K562 (cell line): ENCODE results near the gene PPP2R2B. TPM values are rescaled to one million over a fixed set of nuclear protein-coding genes. Genes with fewer than 3 reads are reported as not detected.

Experiments used
- ATAC-seq: fragments of 200-7000 bp; cut with Tn5 transposase; 3 replicates; pipeline ENCODE4 v1.9.1; 2020; ENCODE audit warnings: moderate library complexity
- BruUV-seq: library from RNA; stranded (reverse); fragments of 400-500 nt; replicated peaks from 2 replicates; lab custom pipeline; 2021; lab: Mats Ljungman, UMichigan
- CTCF ChIA-PET: fragments of 300-600 bp; formaldehyde crosslinking; extraction: SDS; loops from one replicate; lab custom pipeline; 2021; ENCODE audit warnings: low intra/inter-chr PET ratio; lab: Yijun Ruan, JAX
- POLR2A ChIA-PET: fragments of 300-600, 350-650 bp; sonication (Branson Sonifier 250); formaldehyde crosslinking; extraction: SDS; loops from one replicate; lab custom pipeline; 2021; ENCODE audit warnings: antibody characterized with exemption, inconsistent platforms; lab: Yijun Ruan, JAX
- DNase-seq, 4 experiments: peaks; one replicate each; pipeline versions ENCODE4 v3.0.0 to v3.0.0-alpha.2; 2011 to 2018; ENCODE audit warnings: low spot score in 3 of 4, mixed read lengths in 3 of 4; ENCODE audit errors: extremely low read depth in 1 of 4
- FAIRE-seq: peaks from 2 replicates; lab custom pipeline; 2011; peaks lifted over from hg19 to GRCh38; lab: Jason Lieb, UNC
- H2AFZ ChIP-seq: 2 replicates; pipeline ENCODE4 v1.6.0; 2011; ENCODE audit warnings: low read depth, low read length, control low read depth, inconsistent platforms
- H3K27ac ChIP-seq: fragments of 200-600 bp; 3 replicates; pipeline ENCODE4 v1.8.0; 2011; ENCODE audit warnings: low read depth, mild to moderate bottlenecking, control low read depth, inconsistent platforms, low read length, moderate library complexity, mixed read lengths; ENCODE audit errors: extremely low read depth
- H3K27me3 ChIP-seq, 2 experiments: fragments of 300-600 bp in 1 of 2; 2 replicates in 1 of 2; 3 replicates in 1 of 2; pipeline versions ENCODE4 v1.6.0 to v1.8.0; 2011; ENCODE audit warnings: inconsistent platforms in 2 of 2, low read length in 2 of 2, mild to moderate bottlenecking in 1 of 2, mixed read lengths in 1 of 2, moderate library complexity in 1 of 2; ENCODE audit not compliant: control insufficient read depth in 2 of 2, insufficient read depth in 2 of 2
- H3K36me3 ChIP-seq: fragments of 300-600 bp; 3 replicates; pipeline ENCODE4 v1.8.0; 2011; ENCODE audit warnings: mild to moderate bottlenecking, low read length, inconsistent platforms; ENCODE audit not compliant: control insufficient read depth, insufficient read depth
- H3K4me1 ChIP-seq, 2 experiments: fragments of 200-600 bp in 1 of 2; replicated peaks in 1 of 2; 2 replicates in 1 of 2; 3 replicates in 1 of 2; pipeline versions ENCODE4 v1.5.1 to v1.8.0; 2011; ENCODE audit warnings: inconsistent platforms in 2 of 2, low read length in 2 of 2, mild to moderate bottlenecking in 1 of 2, mixed read lengths in 1 of 2, moderate library complexity in 1 of 2; ENCODE audit not compliant: control insufficient read depth in 2 of 2, insufficient read depth in 2 of 2
- H3K4me2 ChIP-seq: 2 replicates; pipeline ENCODE4 v1.6.1; 2011; ENCODE audit warnings: low read length, control low read depth, inconsistent platforms, mixed read lengths; ENCODE audit not compliant: insufficient read depth
- H3K4me3 ChIP-seq: fragments of 200-600 bp; sonication (generic), shearing (Covaris generic); 2 replicates; pipeline ENCODE4 v1.5.1; 2016; ENCODE audit warnings: control low read depth, inconsistent platforms
- H3K79me2 ChIP-seq: fragments of 200-600 bp; 3 replicates; pipeline ENCODE4 v1.8.0; 2011; ENCODE audit warnings: low read length, inconsistent platforms; ENCODE audit not compliant: control insufficient read depth, insufficient read depth
- H3K9ac ChIP-seq, 2 experiments: 2 replicates each; pipeline versions ENCODE4 v1.6.0 to v1.6.1; 2011; ENCODE audit warnings: low read depth in 2 of 2, low read length in 2 of 2, control low read depth in 1 of 2, inconsistent platforms in 1 of 2, mild to moderate bottlenecking in 1 of 2, mixed read lengths in 1 of 2; ENCODE audit not compliant: insufficient read depth in 1 of 2
- H3K9me1 ChIP-seq: one replicate; pipeline ENCODE4 v1.6.0; 2011; ENCODE audit warnings: inconsistent platforms, mild to moderate bottlenecking, low read length, moderate library complexity; ENCODE audit not compliant: control insufficient read depth, insufficient read depth
- H3K9me3 ChIP-seq: replicated peaks from 2 replicates; pipeline ENCODE4 v1.5.1; 2011; ENCODE audit warnings: low read depth, low read length, inconsistent platforms; ENCODE audit not compliant: control insufficient read depth, insufficient read depth
- H4K20me1 ChIP-seq: replicated peaks from 2 replicates; pipeline ENCODE4 v1.6.1; 2011; ENCODE audit warnings: low read length, inconsistent platforms, mixed read lengths; ENCODE audit not compliant: control insufficient read depth, insufficient read depth
- BRCA1 ChIP-seq, 2 experiments: fragments of 450-650 bp in 1 of 2; sonication (generic) in 1 of 2; formaldehyde crosslinking in 1 of 2; IDR thresholded peaks; 2 replicates each; pipeline versions ENCODE4 v1.5.0 to v1.6.1; 2017 to 2020; ENCODE audit warnings: mild to moderate bottlenecking in 1 of 2, missing genetic modification reagents in 1 of 2
- KDM5B ChIP-seq: fragments of 200-600 bp; sonication (generic); IDR thresholded peaks from 2 replicates; pipeline ENCODE4 v1.6.1; 2012; ENCODE audit warnings: low read depth, mild to moderate bottlenecking, moderate library complexity, low read length, control low read depth, inconsistent platforms; ENCODE audit not compliant: insufficient replicate concordance
- NFIC ChIP-seq: fragments of 450-650 bp; IDR thresholded peaks from 2 replicates; pipeline ENCODE4 v1.6.1; 2017; ENCODE audit warnings: mild to moderate bottlenecking, inconsistent platforms
- PTBP1 ChIP-seq: fragments of 200-400 bp; formaldehyde crosslinking; IDR thresholded peaks from 2 replicates; pipeline ENCODE4 v1.6.1; 2017; ENCODE audit warnings: low read depth, low read length
- RBM25 ChIP-seq: fragments of 200-400 bp; formaldehyde crosslinking; IDR thresholded peaks from 2 replicates; pipeline ENCODE4 v1.6.1; 2018; ENCODE audit warnings: low read length, low read depth, moderate library complexity; ENCODE audit not compliant: severe bottlenecking
- RBM39 ChIP-seq: fragments of 200-400 bp; formaldehyde crosslinking; optimal IDR thresholded peaks from 2 replicates; pipeline ENCODE3; 2018; ENCODE audit warnings: low read depth, low read length
- ZNF79 ChIP-seq: fragments of 250-450 bp; sonication (Bioruptor Pico); IDR thresholded peaks from 2 replicates; pipeline ENCODE4 v1.4.0; 2020; ENCODE audit warnings: low read depth, mild to moderate bottlenecking, moderate library complexity
- ZSCAN29 ChIP-seq: fragments of 450-650 bp; IDR thresholded peaks from 2 replicates; pipeline ENCODE4 v1.6.1; 2017
- in situ Hi-C: fragments of 300-500 bp; cut with MboI; formaldehyde crosslinking; loops from 4 replicates; pipeline ENCODE4 v1.15.0; 2018; ENCODE audit warnings: inconsistent platforms, mixed read lengths
- intact Hi-C: fragments of 100-400 bp; cut with micrococcal nuclease; formaldehyde crosslinking; loops from 2 replicates; pipeline ENCODE4 v1.14.2; 2022
- polyA plus RNA-seq, 8 experiments: library from polyadenylated mRNA; depleted of rRNA in 4 of 8; stranded (reverse) in 5 of 8; unstranded in 3 of 8; fragments of >200 nt; fragmentation: Nextera tagmentation in 2 of 8; fragmentation: Illumina TruSeq in 1 of 8; extraction: Ambion mirVana in 2 of 8; extraction: Trizol in 1 of 8; gene quantifications; 2 replicates each; pipeline versions ENCODE4 v1.2.1 to v1.2.3, GENCODE V29; 2011 to 2014; ENCODE audit warnings: inconsistent platforms in 1 of 8, missing spikeins in 1 of 8
- total RNA-seq, 7 experiments: library from RNA; depleted of rRNA in 6 of 7; stranded (reverse); fragments of >200 nt in 6 of 7; fragmentation: Illumina TruSeq in 2 of 7; extraction: Trizol in 2 of 7; gene quantifications; 2 replicates each; pipeline versions ENCODE4 v1.2.1 to v1.2.3, GENCODE V29; 2011 to 2021; ENCODE audit warnings: low replicate concordance in 1 of 7
- TF ChIP-seq, protein P1 (sequence below): fragments of 450-650 bp; IDR thresholded peaks from 2 replicates; pipeline ENCODE4 v1.6.1; 2016; ENCODE audit warnings: mild to moderate bottlenecking

Gene PPP2R2B
- total and polyA plus RNA-seq, 9 of the 15 experiments (the other 6 are each of a cell fraction or from before 2014, with no cell fraction given) = not detected

DNA sequence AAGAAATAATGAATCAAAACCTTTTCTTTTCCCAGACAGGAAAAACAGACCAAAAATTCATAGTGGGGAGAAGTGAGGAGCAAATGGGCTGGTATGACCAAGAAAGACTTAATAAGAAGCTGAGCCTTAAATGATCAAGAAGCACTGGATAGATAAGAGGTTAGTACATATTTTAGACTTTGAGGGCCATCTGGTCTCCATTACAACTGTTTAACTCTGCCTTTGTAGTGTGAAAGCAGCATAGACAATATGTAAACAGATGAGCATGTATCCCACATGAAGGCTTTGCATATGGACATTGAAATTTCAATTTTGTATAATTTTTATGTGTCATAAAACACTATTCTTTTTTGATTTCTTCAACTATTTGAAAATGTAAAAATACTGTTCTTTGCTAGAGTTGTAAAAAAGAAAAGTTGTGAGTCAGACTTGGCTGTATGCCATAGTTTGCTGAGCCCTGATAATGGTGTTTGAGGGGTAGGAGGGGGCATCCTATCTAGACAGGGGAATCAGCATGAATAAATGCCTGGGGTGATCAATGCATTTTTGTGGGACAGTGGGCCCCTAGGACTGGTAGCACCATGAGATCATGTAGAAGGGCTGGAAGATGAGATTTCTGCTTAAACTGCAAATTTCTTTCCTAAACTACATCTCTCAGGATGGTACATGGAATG is 270.8 kb downstream of the PPP2R2B start:
- Histone ChIP-seq H3K4me1 (no peaks in the 10 kb centered on the region), H3K36me3 (no peaks in the 10 kb centered on the region), H3K4me2 (no peak overlapping the region), H3K27ac (no peak overlapping the region), H3K9me1 (no peaks in the 10 kb centered on the region), H3K79me2 (no peaks in the 10 kb centered on the region), H3K9ac (no peak overlapping the region), H4K20me1 (no peaks in the 10 kb centered on the region; the same call in 1 of the 2 replicates), H2AFZ (no peak overlapping the region), H3K9me3 (no peaks in the 10 kb centered on the region), H3K4me3 (no peak overlapping the region), H3K27me3 (no peaks in the 10 kb centered on the region)
- intact Hi-C loops = no loop called here
- BruUV-seq = no TSS peak
- DNase-seq (no peak), ATAC-seq (no peak), FAIRE-seq (no peak)
- ChIA-PET POLR2A (no interaction called here), CTCF (no interaction called here)
- TF ChIP-seq RBM25 (no peak), BRCA1 (IDR thresholded peaks at IDR 0.05) (no peak), BRCA1 (CRISPR knock-in tag; IDR thresholded peaks at IDR 0.05) (no peak), PTBP1 (no peak), KDM5B (no peak), ZNF79 (CRISPR knock-in tag) (no peak), ZSCAN29 (no peak), RBM39 (no peak), NFIC (peak; percentile 49)
- TF ChIP-seq, protein P1, sequence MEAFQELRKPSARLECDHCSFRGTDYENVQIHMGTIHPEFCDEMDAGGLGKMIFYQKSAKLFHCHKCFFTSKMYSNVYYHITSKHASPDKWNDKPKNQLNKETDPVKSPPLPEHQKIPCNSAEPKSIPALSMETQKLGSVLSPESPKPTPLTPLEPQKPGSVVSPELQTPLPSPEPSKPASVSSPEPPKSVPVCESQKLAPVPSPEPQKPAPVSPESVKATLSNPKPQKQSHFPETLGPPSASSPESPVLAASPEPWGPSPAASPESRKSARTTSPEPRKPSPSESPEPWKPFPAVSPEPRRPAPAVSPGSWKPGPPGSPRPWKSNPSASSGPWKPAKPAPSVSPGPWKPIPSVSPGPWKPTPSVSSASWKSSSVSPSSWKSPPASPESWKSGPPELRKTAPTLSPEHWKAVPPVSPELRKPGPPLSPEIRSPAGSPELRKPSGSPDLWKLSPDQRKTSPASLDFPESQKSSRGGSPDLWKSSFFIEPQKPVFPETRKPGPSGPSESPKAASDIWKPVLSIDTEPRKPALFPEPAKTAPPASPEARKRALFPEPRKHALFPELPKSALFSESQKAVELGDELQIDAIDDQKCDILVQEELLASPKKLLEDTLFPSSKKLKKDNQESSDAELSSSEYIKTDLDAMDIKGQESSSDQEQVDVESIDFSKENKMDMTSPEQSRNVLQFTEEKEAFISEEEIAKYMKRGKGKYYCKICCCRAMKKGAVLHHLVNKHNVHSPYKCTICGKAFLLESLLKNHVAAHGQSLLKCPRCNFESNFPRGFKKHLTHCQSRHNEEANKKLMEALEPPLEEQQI = no peak
- in situ Hi-C loops = loop anchor here (5.0 kb wide), 1 partner anchor 1035 kb away; no protein-coding TSS in a partner anchor
